ENCODE measurements around the gene DBNDD1.
"Not testable (repeated sequence)": the region's sequence is repeated elsewhere in the genome, so short reads cannot be mapped to it uniquely, and the experiment has no call there.

The DBNDD1 gene

GRCh38 chr16:90018652-90019542, at the start of gene DBNDD1:
DBNDD1 (minus strand) TSS chr16:90019456; CDS start chr16:90019341, 115 bp downstream.
- DNase-seq: peak in 5 of 56 donors; percentile 20 to 47 (median 28)

GRCh38 chr16:90061437-90061836, 42.2 kb upstream of the DBNDD1 start:
- DNase-seq: no peak

GRCh38 chr16:90057738-90058173, 38.5 kb upstream of the DBNDD1 start:
- no peak for DNase-seq

GRCh38 chr16:90056521-90056920, 37.3 kb upstream of the DBNDD1 start:
- not testable (repeated sequence) for DNase-seq

GRCh38 chr16:90055371-90055770, 36.1 kb upstream of the DBNDD1 start:
- DNase-seq: no peak

- no peak for DNase-seq
These were observed 35.3 kb upstream of the DBNDD1 start for GRCh38 chr16:90054554-90054953.

GRCh38 chr16:90053902-90054500, 34.7 kb upstream of the DBNDD1 start:
- DNase-seq: no peak

GRCh38 chr16:90050969-90051368, 31.7 kb upstream of the DBNDD1 start:
- no peak for DNase-seq

GRCh38 chr16:90048737-90049330, 29.6 kb upstream of the DBNDD1 start:
- DNase-seq: no peak

- DNase-seq: no peak
These were observed 29.1 kb upstream of the DBNDD1 start for GRCh38 chr16:90048347-90048722.

- DNase-seq: peak in 2 of 56 donors; percentile 9 to 35
These were observed 28.6 kb upstream of the DBNDD1 start for GRCh38 chr16:90047714-90048346.

GRCh38 chr16:90046971-90047713, 27.9 kb upstream of the DBNDD1 start:
- peak in 6 of 56 donors; percentile 13 to 41 (median 32) for DNase-seq

- DNase-seq: no peak
These were observed 27.1 kb upstream of the DBNDD1 start for GRCh38 chr16:90046122-90046970.

GRCh38 chr16:90044111-90044551, 24.9 kb upstream of the DBNDD1 start:
- no peak for DNase-seq

- DNase-seq: no peak
These were observed 24.3 kb upstream of the DBNDD1 start for GRCh38 chr16:90043526-90043925.

- DNase-seq: no peak
These were observed 23.8 kb upstream of the DBNDD1 start for GRCh38 chr16:90042946-90043514.

GRCh38 chr16:90041896-90042473, 22.7 kb upstream of the DBNDD1 start:
- no peak for DNase-seq

GRCh38 chr16:90040152-90041023, 21.1 kb upstream of the DBNDD1 start:
- DNase-seq: no peak

All from nucleus accumbens (tissue), 56 donors.